Activated naive CD4-positive, alpha-beta T cell treated with anti-CD3 and anti-CD28 coated beads, Interleukin-2, amount 10 ng/mL, durations not matched to agents 5 hours and 36 hours (primary cell): ENCODE results near the gene ECT2. TPM values are rescaled to one million over a fixed set of nuclear protein-coding genes. Genes with fewer than 3 reads are reported as not detected.

Source experiments
- total RNA-seq, 2 experiments: library from RNA; stranded (reverse); gene quantifications; one replicate each; pipeline ENCODE4 v1.2.3, GENCODE V29; 2021

ECT2 gene, protein sequence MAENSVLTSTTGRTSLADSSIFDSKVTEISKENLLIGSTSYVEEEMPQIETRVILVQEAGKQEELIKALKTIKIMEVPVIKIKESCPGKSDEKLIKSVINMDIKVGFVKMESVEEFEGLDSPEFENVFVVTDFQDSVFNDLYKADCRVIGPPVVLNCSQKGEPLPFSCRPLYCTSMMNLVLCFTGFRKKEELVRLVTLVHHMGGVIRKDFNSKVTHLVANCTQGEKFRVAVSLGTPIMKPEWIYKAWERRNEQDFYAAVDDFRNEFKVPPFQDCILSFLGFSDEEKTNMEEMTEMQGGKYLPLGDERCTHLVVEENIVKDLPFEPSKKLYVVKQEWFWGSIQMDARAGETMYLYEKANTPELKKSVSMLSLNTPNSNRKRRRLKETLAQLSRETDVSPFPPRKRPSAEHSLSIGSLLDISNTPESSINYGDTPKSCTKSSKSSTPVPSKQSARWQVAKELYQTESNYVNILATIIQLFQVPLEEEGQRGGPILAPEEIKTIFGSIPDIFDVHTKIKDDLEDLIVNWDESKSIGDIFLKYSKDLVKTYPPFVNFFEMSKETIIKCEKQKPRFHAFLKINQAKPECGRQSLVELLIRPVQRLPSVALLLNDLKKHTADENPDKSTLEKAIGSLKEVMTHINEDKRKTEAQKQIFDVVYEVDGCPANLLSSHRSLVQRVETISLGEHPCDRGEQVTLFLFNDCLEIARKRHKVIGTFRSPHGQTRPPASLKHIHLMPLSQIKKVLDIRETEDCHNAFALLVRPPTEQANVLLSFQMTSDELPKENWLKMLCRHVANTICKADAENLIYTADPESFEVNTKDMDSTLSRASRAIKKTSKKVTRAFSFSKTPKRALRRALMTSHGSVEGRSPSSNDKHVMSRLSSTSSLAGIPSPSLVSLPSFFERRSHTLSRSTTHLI
- 10 to 100 TPM; 38.3 to 38.7 TPM for total RNA-seq

DNA sequence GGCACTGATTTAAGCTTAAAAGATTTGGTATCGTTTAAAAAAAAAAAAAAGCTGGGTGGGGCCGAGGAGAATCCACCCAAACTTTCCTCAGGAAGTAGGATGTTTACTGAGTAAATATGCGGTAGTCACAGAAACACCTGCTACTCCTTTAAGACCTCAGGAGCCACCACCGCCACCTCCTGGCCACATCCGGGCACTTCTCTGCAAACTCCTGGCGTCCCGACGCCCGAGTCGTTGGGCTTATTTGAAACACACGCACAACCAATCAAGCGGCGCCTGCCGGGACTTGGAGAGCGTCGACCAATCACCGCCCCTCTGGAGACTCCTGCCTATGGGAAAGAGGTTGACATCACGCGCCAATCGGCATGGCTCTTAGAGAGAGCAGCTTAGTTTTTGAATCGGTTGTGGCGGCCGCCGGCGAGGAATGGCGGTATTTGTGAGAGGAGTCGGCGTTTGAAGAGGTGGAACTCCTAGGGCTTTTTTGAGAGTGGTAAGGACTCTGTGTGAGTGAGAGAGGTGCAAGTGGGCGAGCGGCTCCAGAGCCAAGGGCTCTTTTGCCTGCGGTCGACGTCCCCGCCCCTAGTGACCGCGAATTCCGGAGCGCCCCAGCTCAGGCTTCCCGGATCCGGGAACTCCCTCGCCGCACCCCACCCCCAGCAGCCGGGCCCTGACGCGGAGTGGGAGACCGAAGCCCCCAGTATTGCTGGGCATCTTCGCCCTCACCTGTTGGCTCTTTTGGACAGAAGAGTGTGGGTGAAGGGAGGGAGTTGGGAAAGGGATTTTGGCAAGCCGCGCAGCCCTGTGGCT is at the start of gene ECT2:
Gene ECT2, plus strand, starts transcription at position 359 of the 807 bp plus-strand sequence. CDS start 3,805 bp downstream, outside the sequence.

DNA sequence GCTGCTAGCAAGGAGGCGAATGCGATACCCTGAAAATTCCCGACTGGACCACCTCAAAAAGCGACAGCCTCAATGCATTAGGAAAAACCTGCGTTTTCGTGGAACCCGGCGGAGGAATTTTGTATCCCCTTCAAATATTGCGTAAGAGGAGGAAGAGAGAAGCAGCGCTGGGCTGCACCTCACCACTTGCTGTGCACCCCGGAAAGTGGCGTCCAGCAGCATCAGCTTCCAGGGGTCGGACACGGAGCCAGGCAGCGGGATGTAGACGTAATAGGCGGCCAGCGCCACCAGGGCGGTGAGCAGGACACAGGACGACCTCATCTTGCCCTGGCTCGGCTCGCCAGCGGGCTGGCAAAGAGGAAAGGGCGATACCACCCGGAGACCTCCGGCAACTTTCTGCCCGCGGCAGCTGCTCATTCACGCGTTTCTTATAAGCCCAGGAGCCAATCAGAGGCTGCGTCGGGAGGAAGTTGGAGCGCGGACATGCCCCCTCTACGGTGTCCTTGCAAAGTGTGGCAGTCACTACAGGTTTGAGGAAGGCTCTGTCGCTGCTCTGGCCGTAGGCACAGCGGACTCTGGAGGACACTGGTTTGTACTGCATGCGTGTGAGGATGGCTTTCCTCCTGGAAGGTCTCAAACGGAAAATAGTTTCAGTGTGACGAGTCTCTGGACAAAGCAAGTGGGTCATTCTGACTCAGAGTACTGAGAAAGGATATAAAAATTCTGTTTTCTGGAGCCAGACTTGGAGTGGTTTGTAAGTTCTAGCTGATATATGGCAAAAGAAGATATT is 39.7 kb upstream of the ECT2 start, which contains the start of gene NCEH1:
Gene NCEH1, minus strand, starts transcription at position 404 of the 790 bp plus-strand sequence. Its CDS starts 83 bp downstream, at position 321.

Other genes starting within 250 kb of the ECT2 start
- 10 to 100 TPM; 72.7 to 79.2 TPM for gene TNFSF10, start 227.3 kb upstream of the ECT2 start, total RNA-seq
- gene NCEH1, start 39.7 kb upstream of the ECT2 start, total RNA-seq, result 1 to 10 TPM; 3.4 to 4.9 TPM